GM21367 (cell line): Measurements from ENCODE around the gene WDR27.
A peak's percentile ranks its signal among the peaks of the same experiment; 100 is the strongest.

ENCODE experiments used
- ATAC-seq: cut with Tn5 transposase; IDR thresholded peaks from one replicate; pipeline ENCODE4 v1.9.1; 2021; ENCODE audit not compliant: unreplicated experiment

The WDR27 gene

GRCh38 chr6:169568314-169569087, 133.3 kb downstream of the WDR27 start:
- ATAC-seq, result no peak

GRCh38 chr6:169567819-169568218, 134.0 kb downstream of the WDR27 start:
- ATAC-seq, result no peak

- no peak for ATAC-seq
Observed at GRCh38 chr6:169566961-169567750, 134.7 kb downstream of the WDR27 start.

- no peak for ATAC-seq
Observed at GRCh38 chr6:169566319-169566718, 135.5 kb downstream of the WDR27 start.

- ATAC-seq, result no peak
Observed at GRCh38 chr6:169564453-169565240, 137.2 kb downstream of the WDR27 start.

- ATAC-seq, result no peak
Observed at GRCh38 chr6:169561665-169562064, 140.2 kb downstream of the WDR27 start.

GRCh38 chr6:169559592-169559991, 142.2 kb downstream of the WDR27 start:
- ATAC-seq, result no peak

GRCh38 chr6:169558774-169559441, 142.9 kb downstream of the WDR27 start:
- no peak for ATAC-seq

GRCh38 chr6:169558378-169558773, 143.5 kb downstream of the WDR27 start:
- no peak for ATAC-seq

- no peak for ATAC-seq
Observed at GRCh38 chr6:169557887-169558286, 143.9 kb downstream of the WDR27 start.

- peak; percentile 100 for ATAC-seq
Observed at GRCh38 chr6:169556758-169557548, 144.9 kb downstream of the WDR27 start.

- ATAC-seq, result no peak
Observed at GRCh38 chr6:169555971-169556617, 145.7 kb downstream of the WDR27 start.

- ATAC-seq, result no peak
Observed at GRCh38 chr6:169545982-169546381, 155.8 kb downstream of the WDR27 start.

GRCh38 chr6:169543704-169544103, 158.1 kb downstream of the WDR27 start:
- ATAC-seq, result no peak

GRCh38 chr6:169542491-169542890, 159.3 kb downstream of the WDR27 start:
- ATAC-seq, result no peak

GRCh38 chr6:169539176-169539897, 162.5 kb downstream of the WDR27 start:
- no peak for ATAC-seq

GRCh38 chr6:169536446-169537170, 165.2 kb downstream of the WDR27 start:
- no peak for ATAC-seq

- ATAC-seq, result no peak
Observed at GRCh38 chr6:169534039-169534421, 167.8 kb downstream of the WDR27 start.
